GM12801 (cell line): ENCODE results near the gene LRRC37B.

Source experiments
- CTCF ChIP-seq: IDR thresholded peaks from one replicate; pipeline ENCODE4 v1.5.1; 2011; ENCODE audit warnings: control low read depth; ENCODE audit not compliant: insufficient read length; ENCODE audit errors: extremely low read depth

Gene LRRC37B

GRCh38 chr17:32102172-32102571 lies 95.0 kb downstream of the LRRC37B start:
- TF ChIP-seq CTCF: no peak

- no peak for TF ChIP-seq CTCF
These were observed 95.5 kb downstream of the LRRC37B start for GRCh38 chr17:32102646-32103186.
